Measurements from ENCODE around the gene ZC3H13.

GRCh38 chr13:45917019-45917418 lies 135.5 kb downstream of the ZC3H13 start:
- TF ChIP-seq POLR2AphosphoS5 (IDR thresholded peaks at IDR 0.05) (no peak), POLR2A (IDR thresholded peaks at IDR 0.05; ENCODE audit: low read depth) (no peak)
- TF ChIP-seq, protein P1, sequence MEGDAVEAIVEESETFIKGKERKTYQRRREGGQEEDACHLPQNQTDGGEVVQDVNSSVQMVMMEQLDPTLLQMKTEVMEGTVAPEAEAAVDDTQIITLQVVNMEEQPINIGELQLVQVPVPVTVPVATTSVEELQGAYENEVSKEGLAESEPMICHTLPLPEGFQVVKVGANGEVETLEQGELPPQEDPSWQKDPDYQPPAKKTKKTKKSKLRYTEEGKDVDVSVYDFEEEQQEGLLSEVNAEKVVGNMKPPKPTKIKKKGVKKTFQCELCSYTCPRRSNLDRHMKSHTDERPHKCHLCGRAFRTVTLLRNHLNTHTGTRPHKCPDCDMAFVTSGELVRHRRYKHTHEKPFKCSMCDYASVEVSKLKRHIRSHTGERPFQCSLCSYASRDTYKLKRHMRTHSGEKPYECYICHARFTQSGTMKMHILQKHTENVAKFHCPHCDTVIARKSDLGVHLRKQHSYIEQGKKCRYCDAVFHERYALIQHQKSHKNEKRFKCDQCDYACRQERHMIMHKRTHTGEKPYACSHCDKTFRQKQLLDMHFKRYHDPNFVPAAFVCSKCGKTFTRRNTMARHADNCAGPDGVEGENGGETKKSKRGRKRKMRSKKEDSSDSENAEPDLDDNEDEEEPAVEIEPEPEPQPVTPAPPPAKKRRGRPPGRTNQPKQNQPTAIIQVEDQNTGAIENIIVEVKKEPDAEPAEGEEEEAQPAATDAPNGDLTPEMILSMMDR (IDR thresholded peaks at IDR 0.05), result no peak

All from esophagus muscularis mucosa (tissue), 3 donors.